Ovary (tissue), 3 donors: ENCODE results near the gene UBL5.

Experiments used
- CTCF ChIP-seq, 3 donors: fragments of 450-650 bp in 2 of 3; fragments of 200-600 bp in 1 of 3; IDR thresholded peaks; one replicate each; pipeline versions ENCODE4 v1.5.1 to v1.8.0; 2016 to 2022; ENCODE audit warnings: antibody characterized with exemption in 3 of 3, mild to moderate bottlenecking in 1 of 3
- EP300 ChIP-seq: sonication (generic); formaldehyde crosslinking; IDR thresholded peaks from one replicate; pipeline ENCODE4 v1.6.1; 2017; ENCODE audit warnings: antibody characterized with exemption
- POLR2A ChIP-seq: fragments of 450-650 bp; IDR thresholded peaks from one replicate; pipeline ENCODE4 v1.6.1; 2017; ENCODE audit warnings: antibody characterized with exemption, mild to moderate bottlenecking, moderate library complexity
- donor health status: DM: no; HTN: no; CAD: no.

- no peak for TF ChIP-seq EP300
- no peak for TF ChIP-seq CTCF (IDR thresholded peaks at IDR 0.05)
- no peak for TF ChIP-seq POLR2A
Observed at GRCh38 chr19:9865732-9866501, 38.2 kb downstream of the UBL5 start.
